ENCODE results near the gene GAGE12C. TPM values are rescaled to one million over a fixed set of nuclear protein-coding genes. Genes with fewer than 3 reads are reported as not detected.
"Not testable (repeated sequence)": the region's sequence is repeated elsewhere in the genome, so short reads cannot be mapped to it uniquely, and the experiment has no call there.

GAGE12C gene
- not detected in 2 replicates for total RNA-seq

GRCh38 chrX:49531877-49532276 lies at the start of gene GAGE12C:
Gene GAGE12C, plus strand, starts transcription at chrX:49532177. Its CDS starts 1,155 bp downstream, at chrX:49533332.
- DNase-seq, result not testable (repeated sequence)

- not testable (repeated sequence) for DNase-seq
These were observed 9.5 kb downstream of the GAGE12C start, which contains the start of gene GAGE12D for GRCh38 chrX:49541433-49541832. Gene GAGE12D, plus strand, starts transcription at chrX:49541733. Its CDS starts 1,155 bp downstream, at chrX:49542888.

GRCh38 chrX:49550989-49551388 lies 19.0 kb downstream of the GAGE12C start, which contains the start of gene GAGE12E:
Gene GAGE12E, plus strand, starts transcription at chrX:49551289. Its CDS starts 1,155 bp downstream, at chrX:49552444.
- DNase-seq, result not testable (repeated sequence)

GRCh38 chrX:49560542-49560941 lies 28.6 kb downstream of the GAGE12C start, which contains the start of gene GAGE12F:
Gene GAGE12F, plus strand, starts transcription at chrX:49560842. Its CDS starts 1,155 bp downstream, at chrX:49561997.
- not testable (repeated sequence) for DNase-seq

- DNase-seq, result not testable (repeated sequence)
These were observed 36.8 kb downstream of the GAGE12C start for GRCh38 chrX:49568728-49569127.

- DNase-seq, result not testable (repeated sequence)
These were observed 37.2 kb downstream of the GAGE12C start for GRCh38 chrX:49569152-49569551.

- DNase-seq, result not testable (repeated sequence)
These were observed 38.1 kb downstream of the GAGE12C start, which contains the start of gene GAGE12G for GRCh38 chrX:49570100-49570499. Gene GAGE12G, plus strand, starts transcription at chrX:49570400. Its CDS starts 1,155 bp downstream, at chrX:49571555.

GRCh38 chrX:49579649-49580048 lies 47.7 kb downstream of the GAGE12C start, which contains the start of gene GAGE12H:
Gene GAGE12H, plus strand, starts transcription at chrX:49579949. Its CDS starts 1,155 bp downstream, at chrX:49581104.
- not testable (repeated sequence) for DNase-seq

Other genes starting within 250 kb of the GAGE12C start
- gene GAGE10, start 228.5 kb upstream of the GAGE12C start, total RNA-seq, result not detected in 2 replicates
- not detected in 2 replicates for gene GAGE12J, start 210.1 kb upstream of the GAGE12C start, total RNA-seq
- gene GAGE13, start 200.6 kb upstream of the GAGE12C start, total RNA-seq, result not detected in 2 replicates
- gene GAGE12D, start 9.6 kb downstream of the GAGE12C start, total RNA-seq, result not detected in 2 replicates
- gene GAGE12E, start 19.1 kb downstream of the GAGE12C start, total RNA-seq, result not detected in 2 replicates
- gene GAGE12F, start 28.7 kb downstream of the GAGE12C start, total RNA-seq, result not detected in 2 replicates
- gene GAGE12G, start 38.2 kb downstream of the GAGE12C start, total RNA-seq, result not detected in 2 replicates
- gene GAGE12H, start 47.8 kb downstream of the GAGE12C start, total RNA-seq, result not detected in 2 replicates
- gene GAGE2A, start 57.3 kb downstream of the GAGE12C start, total RNA-seq, result not detected in 2 replicates
- not detected in 2 replicates for gene GAGE1, start 66.8 kb downstream of the GAGE12C start, total RNA-seq
- not detected in 2 replicates for gene PAGE1, start 163.8 kb downstream of the GAGE12C start, total RNA-seq

Measured in dermis blood vessel endothelial cell (primary cell).